Lower leg skin (tissue), 4 donors: ENCODE data around the gene TMEM163. TPM values are rescaled to one million over a fixed set of nuclear protein-coding genes. Genes with fewer than 3 reads are reported as not detected.

ENCODE experiments used
- DNase-seq, 2 donors: peaks; one replicate each; pipeline ENCODE4 v3.0.0-alpha.2; 2019; ENCODE audit warnings: low spot score in 2 of 2
- H3K4me3 ChIP-seq: fragments of 200-600 bp; sonication (generic); 2 replicates; pipeline ENCODE4 v1.5.1; 2017; ENCODE audit warnings: mild to moderate bottlenecking, low read depth; ENCODE audit not compliant: poor library complexity, severe bottlenecking
- POLR2A ChIP-seq, 2 donors: fragments of 450-650 bp; IDR thresholded peaks; one replicate each; pipeline ENCODE4 v1.6.1; 2016 to 2017; ENCODE audit warnings: antibody characterized with exemption in 2 of 2, mild to moderate bottlenecking in 1 of 2, moderate library complexity in 1 of 2
- WGBS, 2 donors: methylation state at CpG; one replicate each; pipeline ENCODE4 v1.1.5; 2018; 5-methylcytosine and 5-hydroxymethylcytosine counted together
- intact Hi-C: fragments of 100-400 bp; cut with DNase I; formaldehyde crosslinking; loops from one replicate; pipeline ENCODE4 v1.15.0; 2023; ENCODE audit warnings: low total_unique reads
- total RNA-seq, 4 donors: library from RNA; depleted of rRNA; stranded (reverse); fragments of >200 nt; gene quantifications; one replicate each; pipeline ENCODE4 v1.1.0, GENCODE V29; 2016
- TF ChIP-seq, protein P1 (sequence below), 3 donors: fragments of 450-650 bp; IDR thresholded peaks; one replicate each; pipeline ENCODE4 v1.5.1; 2016; ENCODE audit warnings: antibody characterized with exemption in 3 of 3, mild to moderate bottlenecking in 3 of 3, moderate library complexity in 2 of 3

The TMEM163 gene
- total RNA-seq, 4 donors from 2014 or later = 0.19 to 0.46 TPM; not detected in 2

GRCh38 chr2:134690629-134691215 lies 28.1 kb downstream of the TMEM163 start:
- H3K4me3 ChIP-seq = no peak overlapping the region
- intact Hi-C loops = no loop called here
- TF ChIP-seq, protein P1, sequence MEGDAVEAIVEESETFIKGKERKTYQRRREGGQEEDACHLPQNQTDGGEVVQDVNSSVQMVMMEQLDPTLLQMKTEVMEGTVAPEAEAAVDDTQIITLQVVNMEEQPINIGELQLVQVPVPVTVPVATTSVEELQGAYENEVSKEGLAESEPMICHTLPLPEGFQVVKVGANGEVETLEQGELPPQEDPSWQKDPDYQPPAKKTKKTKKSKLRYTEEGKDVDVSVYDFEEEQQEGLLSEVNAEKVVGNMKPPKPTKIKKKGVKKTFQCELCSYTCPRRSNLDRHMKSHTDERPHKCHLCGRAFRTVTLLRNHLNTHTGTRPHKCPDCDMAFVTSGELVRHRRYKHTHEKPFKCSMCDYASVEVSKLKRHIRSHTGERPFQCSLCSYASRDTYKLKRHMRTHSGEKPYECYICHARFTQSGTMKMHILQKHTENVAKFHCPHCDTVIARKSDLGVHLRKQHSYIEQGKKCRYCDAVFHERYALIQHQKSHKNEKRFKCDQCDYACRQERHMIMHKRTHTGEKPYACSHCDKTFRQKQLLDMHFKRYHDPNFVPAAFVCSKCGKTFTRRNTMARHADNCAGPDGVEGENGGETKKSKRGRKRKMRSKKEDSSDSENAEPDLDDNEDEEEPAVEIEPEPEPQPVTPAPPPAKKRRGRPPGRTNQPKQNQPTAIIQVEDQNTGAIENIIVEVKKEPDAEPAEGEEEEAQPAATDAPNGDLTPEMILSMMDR (IDR thresholded peaks at IDR 0.05) = no peak
- no peak for TF ChIP-seq POLR2A (IDR thresholded peaks at IDR 0.05)
- 86% methylated on average over 6 of the region's 6 CpGs for WGBS, 2 donors
- DNase-seq = no peak

GRCh38 chr2:134689315-134689714 lies 29.5 kb downstream of the TMEM163 start:
- TF ChIP-seq, protein P1 (IDR thresholded peaks at IDR 0.05) = no peak
- TF ChIP-seq POLR2A (IDR thresholded peaks at IDR 0.05) = no peak

DNA sequence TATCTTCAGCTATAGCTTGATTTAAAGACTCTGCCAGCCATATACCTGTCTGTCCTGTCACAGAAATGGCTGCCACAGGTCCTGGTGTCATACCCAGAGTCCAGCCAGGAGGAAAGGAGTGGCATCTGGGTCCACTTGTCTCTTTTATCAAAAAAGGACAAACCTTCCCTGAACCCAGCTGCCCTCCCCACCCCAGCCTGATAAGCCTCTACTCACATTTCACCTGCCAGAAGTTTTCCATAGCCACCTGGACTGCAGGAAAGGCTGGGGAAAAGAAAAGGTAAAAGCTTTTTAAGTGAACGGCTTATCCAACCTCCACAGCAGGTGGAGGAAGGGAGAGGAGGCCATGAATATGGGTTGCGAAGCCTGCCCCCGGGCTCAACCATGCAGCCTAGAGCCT lies 32.8 kb downstream of the TMEM163 start:
- 87 to 88% methylated on average over 3 of the region's 3 CpGs for WGBS, 2 donors
- DNase-seq = no peak
- intact Hi-C loops = no loop called here
- no peak for TF ChIP-seq POLR2A (IDR thresholded peaks at IDR 0.05)
- TF ChIP-seq, protein P1 (IDR thresholded peaks at IDR 0.05) = no peak
- H3K4me3 ChIP-seq = no peak overlapping the region

More at GRCh38 chr2:134689315-134689714, 29.5 kb downstream of the TMEM163 start:
- intact Hi-C loops = no loop called here
- H3K4me3 ChIP-seq = no peak overlapping the region
- no peak for DNase-seq
- WGBS, 2 donors = 69 to 77% methylated on average over 3 of the region's 3 CpGs

GRCh38 chr2:134683561-134684112 lies 35.2 kb downstream of the TMEM163 start:
- intact Hi-C loops = no loop called here
- TF ChIP-seq POLR2A (IDR thresholded peaks at IDR 0.05) = no peak
- TF ChIP-seq, protein P1 (IDR thresholded peaks at IDR 0.05) = no peak

GRCh38 chr2:134682726-134683125 lies 36.1 kb downstream of the TMEM163 start:
- intact Hi-C loops = no loop called here
- no peak overlapping the region for H3K4me3 ChIP-seq
- WGBS, 2 donors = 30 to 41% methylated on average over 3 of the region's 3 CpGs
- TF ChIP-seq, protein P1 (IDR thresholded peaks at IDR 0.05) = no peak
- TF ChIP-seq POLR2A (IDR thresholded peaks at IDR 0.05) = no peak
- DNase-seq = no peak

More at GRCh38 chr2:134683561-134684112, 35.2 kb downstream of the TMEM163 start:
- 67 to 88% methylated on average over 2 of the region's 2 CpGs for WGBS, 2 donors
- H3K4me3 ChIP-seq = no peak overlapping the region
- no peak for DNase-seq
